NCI-H2107 treated with DMSO at 0.1 percent for 48 hours (cell line): ENCODE data around the gene AFAP1L1.
"Not testable (repeated sequence)": the region's sequence is repeated elsewhere in the genome, so short reads cannot be mapped to it uniquely, and the experiment has no call there.

ENCODE experiments used
- DNase-seq: peaks from one replicate; lab custom pipeline; 2025; ENCODE audit not compliant: unreplicated experiment; lab: John Stamatoyannopoulos, UW

Gene AFAP1L1

GRCh38 chr5:149260761-149261160, 10.9 kb upstream of the AFAP1L1 start:
- DNase-seq, result peak; percentile 13

GRCh38 chr5:149261246-149261645, 10.4 kb upstream of the AFAP1L1 start:
- DNase-seq, result no peak

GRCh38 chr5:149262315-149262714, 9.3 kb upstream of the AFAP1L1 start:
- DNase-seq, result no peak

- peak; percentile 60 for DNase-seq
Observed at GRCh38 chr5:149264439-149265067, 7.1 kb upstream of the AFAP1L1 start.

GRCh38 chr5:149265068-149265465, 6.6 kb upstream of the AFAP1L1 start:
- no peak for DNase-seq

GRCh38 chr5:149265597-149265996, 6.1 kb upstream of the AFAP1L1 start:
- DNase-seq, result no peak

- DNase-seq, result no peak
Observed at GRCh38 chr5:149267241-149267973, 4.3 kb upstream of the AFAP1L1 start.

- DNase-seq, result peak; percentile 36
Observed at GRCh38 chr5:149268928-149269557, 2.6 kb upstream of the AFAP1L1 start.

GRCh38 chr5:149271195-149271715, 404 bp upstream of the AFAP1L1 start:
- DNase-seq, result no peak

- DNase-seq, result not testable (repeated sequence)
Observed at GRCh38 chr5:149272781-149273180, 1.1 kb downstream of the AFAP1L1 start.

GRCh38 chr5:149273237-149273636, 1.6 kb downstream of the AFAP1L1 start:
- no peak for DNase-seq

GRCh38 chr5:149273950-149274349, 2.3 kb downstream of the AFAP1L1 start:
- DNase-seq, result no peak

GRCh38 chr5:149274939-149275338, 3.3 kb downstream of the AFAP1L1 start:
- no peak for DNase-seq

- no peak for DNase-seq
Observed at GRCh38 chr5:149277801-149278200, 6.1 kb downstream of the AFAP1L1 start.

GRCh38 chr5:149278451-149279210, 7.0 kb downstream of the AFAP1L1 start:
- no peak for DNase-seq

- no peak for DNase-seq
Observed at GRCh38 chr5:149279661-149280060, 8.0 kb downstream of the AFAP1L1 start.

GRCh38 chr5:149280124-149280523, 8.5 kb downstream of the AFAP1L1 start:
- no peak for DNase-seq

- DNase-seq, result no peak
Observed at GRCh38 chr5:149280802-149281201, 9.1 kb downstream of the AFAP1L1 start.

- DNase-seq, result no peak
Observed at GRCh38 chr5:149282027-149282965, 10.6 kb downstream of the AFAP1L1 start.

GRCh38 chr5:149282966-149283332, 11.3 kb downstream of the AFAP1L1 start:
- no peak for DNase-seq
